DMS 273 (cell line): ENCODE measurements around the gene DENND2D.
A peak's percentile ranks its signal among the peaks of the same experiment; 100 is the strongest.

ENCODE experiments used
- DNase-seq: peaks from one replicate; lab custom pipeline; 2025; ENCODE audit not compliant: unreplicated experiment; lab: John Stamatoyannopoulos, UW

The DENND2D gene

GRCh38 chr1:111199881-111200801 is at the start of gene DENND2D:
Gene DENND2D, minus strand, starts transcription at chr1:111200646. Its CDS starts 187 bp downstream, at chr1:111200459.
- DNase-seq: no peak

- no peak for DNase-seq
Observed at GRCh38 chr1:111249960-111250359, 49.5 kb upstream of the DENND2D start.

- no peak for DNase-seq
Observed at GRCh38 chr1:111247125-111247838, 46.8 kb upstream of the DENND2D start.

- DNase-seq: no peak
Observed at GRCh38 chr1:111242805-111243523, 42.5 kb upstream of the DENND2D start.

- DNase-seq: no peak
Observed at GRCh38 chr1:111241797-111242196, 41.4 kb upstream of the DENND2D start.

GRCh38 chr1:111238056-111238795 is 37.8 kb upstream of the DENND2D start:
- no peak for DNase-seq

GRCh38 chr1:111236806-111237205 is 36.4 kb upstream of the DENND2D start:
- DNase-seq: no peak

GRCh38 chr1:111236379-111236778 is 35.9 kb upstream of the DENND2D start:
- no peak for DNase-seq

GRCh38 chr1:111234866-111235265 is 34.4 kb upstream of the DENND2D start:
- DNase-seq: no peak

GRCh38 chr1:111234258-111234657 is 33.8 kb upstream of the DENND2D start:
- DNase-seq: no peak

- DNase-seq: no peak
Observed at GRCh38 chr1:111232134-111232533, 31.7 kb upstream of the DENND2D start.

- no peak for DNase-seq
Observed at GRCh38 chr1:111228748-111229126, 28.3 kb upstream of the DENND2D start.

- DNase-seq: no peak
Observed at GRCh38 chr1:111227851-111228747, 27.7 kb upstream of the DENND2D start.

GRCh38 chr1:111227434-111227833 is 27.0 kb upstream of the DENND2D start, which contains the start of gene CHI3L2:
Gene CHI3L2, plus strand, starts transcription at chr1:111227713. Its CDS starts 17 bp downstream, at chr1:111227730.
- no peak for DNase-seq

GRCh38 chr1:111225717-111226400 is 25.4 kb upstream of the DENND2D start:
- DNase-seq: no peak

GRCh38 chr1:111225091-111225490 is 24.6 kb upstream of the DENND2D start:
- no peak for DNase-seq

GRCh38 chr1:111223126-111223685 is 22.8 kb upstream of the DENND2D start:
- DNase-seq: no peak

GRCh38 chr1:111222308-111223125 is 22.1 kb upstream of the DENND2D start:
- peak; percentile 81 for DNase-seq
